ENCODE measurements around the gene UMAD1.
A peak's percentile ranks its signal among the peaks of the same experiment; 100 is the strongest.

Gene UMAD1

DNA sequence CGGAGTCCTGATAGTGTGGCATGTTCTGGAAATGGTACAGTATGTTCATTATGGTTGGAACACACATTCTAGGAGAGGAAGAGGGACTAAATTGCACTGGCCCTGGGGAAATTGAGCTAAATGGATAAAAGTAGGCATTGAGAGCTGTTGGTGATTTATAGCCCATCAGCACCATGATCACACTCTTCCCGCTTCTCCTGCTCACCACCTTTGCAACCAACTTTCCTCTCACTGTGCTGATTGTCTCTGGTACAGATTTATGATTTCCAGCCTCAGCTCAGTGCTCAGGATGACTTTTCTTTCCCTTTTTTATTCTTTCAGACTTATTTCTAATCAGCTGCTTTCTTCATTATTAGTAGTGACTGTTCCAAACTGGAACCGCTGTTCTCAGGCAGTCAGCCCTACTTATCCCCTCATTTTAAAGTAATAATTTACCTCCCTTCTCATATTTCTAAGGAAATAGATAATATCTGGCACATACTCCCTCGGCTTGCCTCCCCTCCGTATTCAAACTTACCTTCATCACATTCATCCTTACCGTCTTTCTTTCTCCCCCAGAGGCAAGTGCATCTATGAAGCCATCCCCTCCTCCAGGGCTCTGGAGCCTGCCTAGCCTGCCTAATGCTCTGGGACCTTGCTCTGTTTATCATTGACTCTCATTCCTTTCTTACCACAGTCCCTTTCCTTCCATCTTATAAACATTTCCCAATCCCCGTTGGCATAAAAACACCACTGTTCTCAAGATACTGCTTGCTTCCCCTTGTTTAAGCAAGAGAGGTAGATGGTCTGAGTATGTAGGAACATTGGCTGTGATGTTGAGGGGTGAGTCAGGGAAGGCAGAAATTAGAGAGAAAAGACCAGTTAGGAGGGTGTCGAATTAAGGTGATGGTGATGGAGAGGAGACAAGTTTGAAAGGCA, 129.4 kb downstream of the UMAD1 start:
- H3K9me3 ChIP-seq (ENCODE audit: insufficient read depth, low read depth, low read length), result no peaks in the 10 kb centered on the region
- H3K79me2 ChIP-seq (ENCODE audit: insufficient read depth, low read length), result no peaks in the 10 kb centered on the region
- H3K4me2 ChIP-seq (ENCODE audit: low read depth, low read length, poor library complexity, severe bottlenecking), result no peak overlapping the region
- no peak overlapping the region for H3K9ac ChIP-seq (ENCODE audit: low read depth, low read length, poor library complexity, severe bottlenecking)
- H3K9me2 ChIP-seq (replicated peaks; ENCODE audit: low read depth, low read length), result no peaks in the 10 kb centered on the region
- H3F3A ChIP-seq (ENCODE audit: low read depth), result no peaks in the 10 kb centered on the region
- H3K27me3 ChIP-seq (ENCODE audit: insufficient read depth, low read length, poor library complexity, severe bottlenecking), result no peaks in the 10 kb centered on the region
- no peaks in the 10 kb centered on the region for H3K36me3 ChIP-seq (ENCODE audit: insufficient read depth, low read length)
- H4K20me1 ChIP-seq (ENCODE audit: insufficient read depth, low read length, poor library complexity, severe bottlenecking), result no peaks in the 10 kb centered on the region
- peaks cover 36% of the 10 kb centered on the region for H3K4me1 ChIP-seq (ENCODE audit: insufficient read depth, low read length, poor library complexity, severe bottlenecking)
- no peak overlapping the region for H2AFZ ChIP-seq (ENCODE audit: low read length)
- H3K4me3 ChIP-seq (ENCODE audit: low read length, poor library complexity, severe bottlenecking), result no peak overlapping the region
- TF ChIP-seq, protein P1, sequence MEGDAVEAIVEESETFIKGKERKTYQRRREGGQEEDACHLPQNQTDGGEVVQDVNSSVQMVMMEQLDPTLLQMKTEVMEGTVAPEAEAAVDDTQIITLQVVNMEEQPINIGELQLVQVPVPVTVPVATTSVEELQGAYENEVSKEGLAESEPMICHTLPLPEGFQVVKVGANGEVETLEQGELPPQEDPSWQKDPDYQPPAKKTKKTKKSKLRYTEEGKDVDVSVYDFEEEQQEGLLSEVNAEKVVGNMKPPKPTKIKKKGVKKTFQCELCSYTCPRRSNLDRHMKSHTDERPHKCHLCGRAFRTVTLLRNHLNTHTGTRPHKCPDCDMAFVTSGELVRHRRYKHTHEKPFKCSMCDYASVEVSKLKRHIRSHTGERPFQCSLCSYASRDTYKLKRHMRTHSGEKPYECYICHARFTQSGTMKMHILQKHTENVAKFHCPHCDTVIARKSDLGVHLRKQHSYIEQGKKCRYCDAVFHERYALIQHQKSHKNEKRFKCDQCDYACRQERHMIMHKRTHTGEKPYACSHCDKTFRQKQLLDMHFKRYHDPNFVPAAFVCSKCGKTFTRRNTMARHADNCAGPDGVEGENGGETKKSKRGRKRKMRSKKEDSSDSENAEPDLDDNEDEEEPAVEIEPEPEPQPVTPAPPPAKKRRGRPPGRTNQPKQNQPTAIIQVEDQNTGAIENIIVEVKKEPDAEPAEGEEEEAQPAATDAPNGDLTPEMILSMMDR (conservative IDR thresholded peaks at IDR 0.05; ENCODE audit: low read length), result no peak
- no peak for TF ChIP-seq EZH2phosphoT487 (IDR thresholded peaks at IDR 0.05; ENCODE audit: borderline replicate concordance)

DNA sequence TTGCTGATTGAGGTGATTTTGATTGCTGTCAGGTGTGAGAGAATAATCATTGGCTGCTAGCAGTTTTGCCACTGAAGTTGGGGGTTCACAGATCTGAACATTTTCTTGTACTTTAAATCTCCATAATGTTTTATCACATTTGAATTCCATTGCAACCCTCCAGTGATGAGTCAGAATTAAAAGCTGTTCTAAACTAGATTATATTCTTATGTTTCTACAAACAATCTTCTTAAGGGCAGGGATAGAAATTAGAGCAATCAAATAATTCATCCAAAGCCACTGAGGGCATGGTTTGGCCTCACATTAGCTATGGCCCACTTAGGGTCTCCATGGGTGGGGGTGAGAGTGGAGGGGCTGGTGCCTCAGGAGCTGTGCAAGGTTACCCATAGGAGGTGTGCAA, 130.9 kb downstream of the UMAD1 start:
- no peaks in the 10 kb centered on the region for H3K36me3 ChIP-seq (ENCODE audit: insufficient read depth, low read length)
- no peaks in the 10 kb centered on the region for H3K27me3 ChIP-seq (ENCODE audit: insufficient read depth, low read length, poor library complexity, severe bottlenecking)
- H3K4me3 ChIP-seq (ENCODE audit: low read length, poor library complexity, severe bottlenecking), result no peak overlapping the region
- no peak for TF ChIP-seq EZH2phosphoT487 (IDR thresholded peaks at IDR 0.05; ENCODE audit: borderline replicate concordance)
- H3K9ac ChIP-seq (ENCODE audit: low read depth, low read length, poor library complexity, severe bottlenecking), result peak overlapping the region; percentile 72
- no peaks in the 10 kb centered on the region for H4K20me1 ChIP-seq (ENCODE audit: insufficient read depth, low read length, poor library complexity, severe bottlenecking)
- H3K4me2 ChIP-seq (ENCODE audit: low read depth, low read length, poor library complexity, severe bottlenecking), result no peak overlapping the region
- no peaks in the 10 kb centered on the region for H3K9me3 ChIP-seq (ENCODE audit: insufficient read depth, low read depth, low read length)
- no peaks in the 10 kb centered on the region for H3F3A ChIP-seq (ENCODE audit: low read depth)
- peaks cover 33% of the 10 kb centered on the region for H3K4me1 ChIP-seq (ENCODE audit: insufficient read depth, low read length, poor library complexity, severe bottlenecking)
- H3K9me2 ChIP-seq (replicated peaks; ENCODE audit: low read depth, low read length), result no peaks in the 10 kb centered on the region
- no peaks in the 10 kb centered on the region for H3K79me2 ChIP-seq (ENCODE audit: insufficient read depth, low read length)
- H2AFZ ChIP-seq (ENCODE audit: low read length), result no peak overlapping the region

DNA sequence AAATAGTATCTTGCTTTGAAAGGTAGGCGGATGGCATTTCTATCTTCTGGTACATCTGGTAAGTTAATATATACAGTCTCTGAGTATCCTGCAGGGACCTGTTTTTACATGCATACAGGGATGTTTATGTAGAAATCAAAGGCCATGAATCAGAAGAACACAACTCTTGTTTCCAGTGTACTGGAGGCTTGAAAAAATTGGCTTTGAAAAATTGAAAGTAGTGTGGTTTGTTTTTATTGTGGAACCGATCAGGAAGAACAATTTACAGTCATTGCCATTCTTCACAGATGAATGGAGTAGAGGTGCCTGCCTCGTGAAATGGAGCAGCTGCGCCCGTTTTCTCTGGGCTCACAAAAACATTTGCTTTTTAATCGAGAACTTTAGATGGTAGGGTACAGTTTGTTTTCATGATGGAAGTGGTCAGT, 131.9 kb downstream of the UMAD1 start:
- H3K36me3 ChIP-seq (ENCODE audit: insufficient read depth, low read length), result no peaks in the 10 kb centered on the region
- peak overlapping the region; percentile 67 for H3K4me3 ChIP-seq (ENCODE audit: low read length, poor library complexity, severe bottlenecking)
- peak overlapping the region; percentile 75 for H2AFZ ChIP-seq (ENCODE audit: low read length)
- H3K27me3 ChIP-seq (ENCODE audit: insufficient read depth, low read length, poor library complexity, severe bottlenecking), result no peaks in the 10 kb centered on the region
- no peaks in the 10 kb centered on the region for H4K20me1 ChIP-seq (ENCODE audit: insufficient read depth, low read length, poor library complexity, severe bottlenecking)
- no peak for TF ChIP-seq EZH2phosphoT487 (IDR thresholded peaks at IDR 0.05; ENCODE audit: borderline replicate concordance)
- H3K79me2 ChIP-seq (ENCODE audit: insufficient read depth, low read length), result no peaks in the 10 kb centered on the region
- H3K9me3 ChIP-seq (ENCODE audit: insufficient read depth, low read depth, low read length), result no peaks in the 10 kb centered on the region
- peaks cover 33% of the 10 kb centered on the region for H3K4me1 ChIP-seq (ENCODE audit: insufficient read depth, low read length, poor library complexity, severe bottlenecking)
- H3K9ac ChIP-seq (ENCODE audit: low read depth, low read length, poor library complexity, severe bottlenecking), result peak overlapping the region; percentile 72
- H3K4me2 ChIP-seq (ENCODE audit: low read depth, low read length, poor library complexity, severe bottlenecking), result peak overlapping the region; percentile 84
- H3F3A ChIP-seq (ENCODE audit: low read depth), result no peaks in the 10 kb centered on the region
- no peaks in the 10 kb centered on the region for H3K9me2 ChIP-seq (replicated peaks; ENCODE audit: low read depth, low read length)

DNA sequence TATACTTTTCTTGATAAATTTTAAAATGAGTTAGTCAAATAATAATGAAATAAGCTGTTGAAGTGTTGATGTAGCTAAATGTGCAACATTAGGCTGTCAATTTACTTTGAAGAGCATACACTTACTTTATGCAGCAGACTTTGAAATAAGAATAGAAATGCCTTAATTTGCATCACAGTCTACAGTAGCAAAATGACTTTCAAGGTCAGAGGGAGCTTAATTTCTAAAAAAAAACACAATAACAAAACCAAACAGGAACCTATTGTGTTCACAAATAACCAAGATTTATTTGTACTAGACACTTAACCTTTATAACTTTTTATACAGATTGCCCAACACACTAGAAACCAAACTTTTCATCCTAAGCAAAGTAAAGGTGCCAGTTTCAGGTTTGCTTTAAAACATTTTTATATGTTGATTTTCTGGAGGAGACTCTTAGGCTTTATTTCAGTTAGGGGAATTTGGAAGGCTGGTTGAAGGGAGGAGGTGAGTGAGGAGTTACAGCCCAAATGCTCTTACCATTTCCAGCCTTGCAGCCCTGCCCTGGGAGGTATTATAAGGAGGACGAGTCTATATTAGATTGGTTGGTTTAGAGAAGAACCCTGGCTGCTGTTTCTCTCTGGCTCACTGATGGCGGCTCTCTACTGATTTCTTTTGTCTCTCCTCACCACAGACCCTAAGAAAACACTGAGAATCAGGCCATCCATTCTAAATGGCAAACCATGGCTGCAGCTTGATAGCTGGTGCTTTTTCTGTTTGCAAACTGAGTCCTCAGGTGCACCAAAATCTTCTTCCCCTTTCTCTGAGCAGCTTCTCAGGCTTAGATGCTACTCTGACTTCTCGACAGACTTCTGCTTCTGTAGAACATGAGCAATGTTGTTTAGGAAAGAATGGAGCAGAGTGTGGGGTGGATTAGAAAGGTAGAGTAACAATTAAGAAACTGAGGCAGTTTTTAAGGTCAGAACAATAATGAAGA, 133.1 kb downstream of the UMAD1 start:
- H3K79me2 ChIP-seq (ENCODE audit: insufficient read depth, low read length), result no peaks in the 10 kb centered on the region
- H3K36me3 ChIP-seq (ENCODE audit: insufficient read depth, low read length), result no peaks in the 10 kb centered on the region
- no peaks in the 10 kb centered on the region for H3K9me2 ChIP-seq (replicated peaks; ENCODE audit: low read depth, low read length)
- peak overlapping the region; percentile 72 for H3K9ac ChIP-seq (ENCODE audit: low read depth, low read length, poor library complexity, severe bottlenecking)
- peak overlapping the region; percentile 75; the same call in 1 of the 2 replicates for H2AFZ ChIP-seq (ENCODE audit: low read length)
- H3F3A ChIP-seq (ENCODE audit: low read depth), result no peaks in the 10 kb centered on the region
- no peaks in the 10 kb centered on the region for H3K9me3 ChIP-seq (ENCODE audit: insufficient read depth, low read depth, low read length)
- peak overlapping the region; percentile 67 for H3K4me3 ChIP-seq (ENCODE audit: low read length, poor library complexity, severe bottlenecking)
- peaks cover 33% of the 10 kb centered on the region for H3K4me1 ChIP-seq (ENCODE audit: insufficient read depth, low read length, poor library complexity, severe bottlenecking)
- H3K4me2 ChIP-seq (ENCODE audit: low read depth, low read length, poor library complexity, severe bottlenecking), result peak overlapping the region; percentile 84
- H4K20me1 ChIP-seq (ENCODE audit: insufficient read depth, low read length, poor library complexity, severe bottlenecking), result no peaks in the 10 kb centered on the region
- no peak for TF ChIP-seq EZH2phosphoT487 (IDR thresholded peaks at IDR 0.05; ENCODE audit: borderline replicate concordance)
- TF ChIP-seq, protein P1 (conservative IDR thresholded peaks at IDR 0.05; ENCODE audit: low read length), result no peak
- no peaks in the 10 kb centered on the region for H3K27me3 ChIP-seq (ENCODE audit: insufficient read depth, low read length, poor library complexity, severe bottlenecking)
